GM18861 (cell line): Measurements from ENCODE around the gene TFCP2L1.

Source experiments
- ATAC-seq: cut with Tn5 transposase; IDR thresholded peaks from one replicate; pipeline ENCODE4 v1.9.1; 2021; ENCODE audit not compliant: unreplicated experiment

Gene TFCP2L1

DNA sequence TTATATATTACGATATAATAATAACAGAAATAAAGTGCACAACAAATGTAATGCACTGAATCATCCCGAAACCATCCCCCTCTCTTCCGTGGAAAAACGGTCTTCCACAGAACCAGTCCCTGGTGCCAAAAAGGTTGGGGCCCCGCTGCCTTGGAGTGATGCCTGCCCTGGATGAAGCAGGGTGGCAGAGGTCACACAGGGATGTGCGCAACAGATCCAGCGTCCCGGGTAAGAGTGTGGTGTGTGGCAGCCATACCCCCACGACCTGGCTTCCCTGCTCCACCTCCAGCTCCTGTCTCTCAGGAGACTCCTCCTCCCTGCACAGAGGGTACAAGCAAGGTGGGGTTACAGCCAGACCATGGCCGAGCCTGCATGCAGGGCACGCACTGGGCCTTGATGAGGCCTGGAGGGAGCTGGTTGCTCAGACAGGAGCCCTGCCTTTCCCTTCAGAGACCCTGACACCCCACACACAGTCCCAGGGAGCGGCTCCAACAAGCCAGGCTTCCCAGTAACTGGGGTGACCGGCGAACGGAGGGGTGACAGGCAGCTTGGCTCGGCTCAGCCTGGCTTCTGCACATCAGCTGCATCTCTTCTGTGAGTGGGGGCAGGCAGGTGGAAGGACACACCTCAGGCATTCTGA is 41.1 kb downstream of the TFCP2L1 start:
- ATAC-seq: no peak

DNA sequence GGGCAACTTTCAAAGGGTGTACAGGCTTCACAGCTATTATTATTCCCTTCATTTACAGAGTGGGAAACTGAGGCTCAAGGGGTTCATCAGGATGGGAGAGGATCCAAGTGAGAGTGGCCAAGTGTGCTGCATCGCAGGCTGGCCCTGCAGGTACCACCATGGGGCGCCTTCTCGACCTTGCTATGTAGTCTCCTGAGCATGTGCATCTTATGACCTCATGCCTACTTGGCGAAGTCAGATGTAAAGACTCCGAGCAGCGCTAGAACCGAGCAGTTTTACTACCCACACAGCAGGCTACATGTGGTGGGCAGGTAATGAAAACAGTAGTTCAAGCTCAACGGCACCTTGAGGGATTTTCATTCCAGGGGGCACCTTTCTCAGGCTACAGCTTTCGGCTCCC is 42.0 kb downstream of the TFCP2L1 start:
- no peak for ATAC-seq

- ATAC-seq: no peak
Measured at GRCh38 chr2:121242175-121242875, 42.7 kb downstream of the TFCP2L1 start.

- ATAC-seq: no peak
Measured at GRCh38 chr2:121241466-121241865, 43.5 kb downstream of the TFCP2L1 start.

DNA sequence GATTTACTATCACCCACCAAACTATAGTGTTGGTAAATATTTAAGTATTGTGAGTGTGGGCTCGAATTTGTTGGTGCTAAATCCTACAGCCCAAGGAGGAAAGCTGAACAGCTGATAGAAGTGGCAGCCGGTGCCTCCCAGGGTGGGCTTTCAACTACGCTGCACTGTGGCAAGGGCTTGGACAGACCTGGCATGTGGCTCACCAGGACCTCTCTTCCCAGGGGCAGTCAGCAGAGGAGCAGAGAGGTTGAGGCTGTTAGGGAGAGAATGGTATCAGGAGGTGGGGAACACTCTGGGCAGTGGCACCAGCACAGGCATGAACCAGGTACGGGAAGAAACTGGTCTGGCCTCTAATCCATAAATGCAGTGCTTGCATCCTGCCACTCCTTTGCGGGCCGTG is 44.6 kb downstream of the TFCP2L1 start:
- no peak for ATAC-seq

GRCh38 chr2:121239969-121240368 is 45.0 kb downstream of the TFCP2L1 start:
- ATAC-seq: no peak

- no peak for ATAC-seq
Measured at GRCh38 chr2:121239471-121239870, 45.5 kb downstream of the TFCP2L1 start.

DNA sequence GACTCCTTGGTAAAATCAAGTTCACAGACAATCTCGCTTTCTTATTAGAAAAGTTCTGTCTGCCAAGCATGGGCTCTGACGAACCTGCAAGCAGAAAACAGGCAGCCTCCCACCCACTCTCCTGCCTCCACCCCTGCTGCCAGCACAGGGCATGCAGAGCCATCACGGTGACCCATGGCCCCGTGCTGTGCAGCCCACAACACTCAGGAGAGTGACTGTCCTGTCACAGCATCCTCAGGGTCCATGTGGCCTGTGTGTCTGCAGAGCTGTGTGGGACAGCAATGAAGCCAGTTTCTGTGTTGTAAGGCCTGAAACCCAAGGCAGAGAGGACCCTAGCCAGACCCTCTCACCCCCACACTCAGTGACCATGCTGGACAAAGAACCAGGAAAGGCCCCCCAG is 46.2 kb downstream of the TFCP2L1 start:
- ATAC-seq: no peak

GRCh38 chr2:121237980-121238665 is 46.9 kb downstream of the TFCP2L1 start:
- ATAC-seq: no peak

- ATAC-seq: no peak
Measured at GRCh38 chr2:121237336-121237979, 47.5 kb downstream of the TFCP2L1 start.

DNA sequence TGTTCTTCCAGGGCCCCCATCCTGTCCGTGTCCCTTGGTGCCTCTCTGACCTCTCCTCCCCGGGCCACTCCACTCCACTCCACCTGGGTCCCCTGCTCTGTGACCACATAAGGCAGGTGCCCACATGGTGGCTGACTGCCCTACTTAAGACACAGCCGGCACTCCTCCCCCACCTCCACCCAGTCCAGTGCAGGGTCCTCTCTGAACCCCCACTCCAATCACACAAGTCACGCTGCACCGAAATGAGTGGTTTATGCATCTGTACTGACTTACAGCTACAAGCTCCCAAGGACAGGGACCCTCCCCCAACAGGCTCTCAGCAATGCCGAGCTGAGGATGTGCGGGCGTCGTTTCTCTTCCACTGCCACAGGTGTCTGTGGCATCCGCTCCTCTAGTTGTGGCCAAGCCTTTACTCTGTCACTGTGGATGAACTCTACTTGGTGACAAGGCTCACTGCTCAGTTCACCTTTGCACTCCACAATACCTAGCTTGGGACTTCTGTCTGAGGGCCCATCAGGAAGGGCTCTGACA is 48.3 kb downstream of the TFCP2L1 start:
- ATAC-seq: no peak

DNA sequence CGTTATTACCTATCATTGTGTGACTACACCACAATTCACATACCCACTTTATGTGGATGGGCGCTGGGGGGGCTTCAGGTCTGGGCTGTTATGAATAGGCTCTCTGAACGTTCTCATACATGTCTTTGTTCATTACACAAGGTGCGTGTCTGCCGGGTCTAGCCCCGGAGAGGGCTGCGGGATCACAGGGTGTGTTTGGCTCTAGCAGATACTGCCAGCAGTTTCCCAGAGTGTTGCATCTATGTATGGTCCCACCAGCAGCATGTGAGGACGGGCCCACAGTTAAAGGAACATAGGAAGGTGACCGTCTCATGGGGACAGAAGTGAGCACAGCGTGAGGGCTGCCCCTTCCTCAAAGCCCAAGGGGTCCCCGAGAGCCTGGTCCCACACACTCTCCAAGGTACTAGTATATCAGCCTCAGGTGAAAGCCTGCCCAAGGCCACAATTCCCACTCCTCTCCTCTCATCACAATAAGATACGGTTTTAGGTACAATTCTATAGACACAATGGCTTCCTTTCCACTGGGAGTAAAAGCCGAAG is 48.8 kb downstream of the TFCP2L1 start:
- ATAC-seq: no peak

DNA sequence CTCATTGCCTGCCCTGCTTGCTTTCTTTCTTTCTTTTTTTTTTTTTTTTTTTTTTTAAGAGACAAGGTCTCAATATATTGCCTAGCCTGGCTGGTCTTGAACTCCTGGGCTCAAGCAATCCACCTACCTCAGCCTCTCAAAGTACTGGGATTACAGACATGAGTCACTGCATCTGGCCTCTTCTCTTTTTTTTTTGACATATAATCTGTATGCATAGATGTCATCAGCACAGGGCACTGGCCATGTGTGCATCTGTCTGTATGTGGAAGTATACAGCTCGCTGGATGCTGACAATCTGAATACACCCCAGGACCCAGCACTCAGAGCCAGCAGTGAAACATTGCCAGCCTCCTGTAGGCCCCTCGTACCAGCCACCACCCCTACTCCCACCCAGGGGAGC is 49.5 kb downstream of the TFCP2L1 start:
- ATAC-seq: no peak

- no peak for ATAC-seq
Measured at GRCh38 chr2:121234791-121235190, 50.2 kb downstream of the TFCP2L1 start.

DNA sequence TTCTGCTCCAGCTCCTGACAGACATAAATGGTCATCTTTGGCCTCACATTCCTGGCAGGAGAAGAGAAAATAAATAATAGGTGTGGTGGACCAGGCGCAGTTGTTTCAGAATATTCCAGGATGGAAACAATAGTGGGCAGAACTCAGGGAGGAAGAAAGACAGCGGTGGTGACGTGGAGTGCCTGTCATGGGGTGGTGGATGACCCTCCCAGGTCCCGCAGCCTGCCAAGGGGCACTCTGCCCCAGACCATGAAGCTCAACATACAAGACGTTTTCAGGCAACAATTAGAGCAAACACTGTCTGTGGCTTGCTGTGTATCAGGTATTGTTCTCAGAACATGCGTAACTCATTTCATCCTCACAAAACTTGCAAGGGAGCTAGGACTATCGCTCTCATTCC is 50.9 kb downstream of the TFCP2L1 start:
- no peak for ATAC-seq

DNA sequence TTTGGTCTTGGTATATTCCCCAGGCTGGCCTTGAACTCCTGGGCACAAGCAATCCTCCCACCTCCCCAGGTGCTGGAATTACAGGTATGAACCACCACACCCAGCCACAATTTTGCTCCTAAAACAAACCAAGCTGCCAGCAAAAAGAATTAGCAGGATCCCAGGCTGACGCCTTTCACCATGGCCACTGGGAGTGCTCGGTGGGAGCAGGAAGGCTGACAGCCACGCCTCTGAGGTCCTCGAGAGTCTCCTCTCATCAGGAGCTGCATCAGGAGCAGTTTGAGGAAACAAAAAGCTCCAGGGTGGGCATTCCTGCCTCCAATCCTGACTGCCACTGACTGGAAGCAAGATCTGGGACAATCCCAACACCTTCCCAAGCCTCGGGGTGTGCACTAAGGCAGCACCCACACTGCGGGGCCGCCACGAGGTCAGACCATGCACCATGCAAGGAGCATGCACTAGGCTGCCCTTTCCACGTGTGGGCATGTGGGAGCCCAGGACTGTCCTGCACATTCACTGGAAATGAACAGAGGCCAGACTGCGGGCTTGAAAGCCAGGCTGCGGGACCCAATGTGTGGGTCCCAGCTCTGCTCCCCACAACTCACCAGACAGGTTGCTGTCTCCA is 51.4 kb downstream of the TFCP2L1 start:
- ATAC-seq: no peak

- ATAC-seq: no peak
Measured at GRCh38 chr2:121232626-121233265, 52.3 kb downstream of the TFCP2L1 start.

GRCh38 chr2:121231385-121232000 is 53.5 kb downstream of the TFCP2L1 start:
- ATAC-seq: no peak

DNA sequence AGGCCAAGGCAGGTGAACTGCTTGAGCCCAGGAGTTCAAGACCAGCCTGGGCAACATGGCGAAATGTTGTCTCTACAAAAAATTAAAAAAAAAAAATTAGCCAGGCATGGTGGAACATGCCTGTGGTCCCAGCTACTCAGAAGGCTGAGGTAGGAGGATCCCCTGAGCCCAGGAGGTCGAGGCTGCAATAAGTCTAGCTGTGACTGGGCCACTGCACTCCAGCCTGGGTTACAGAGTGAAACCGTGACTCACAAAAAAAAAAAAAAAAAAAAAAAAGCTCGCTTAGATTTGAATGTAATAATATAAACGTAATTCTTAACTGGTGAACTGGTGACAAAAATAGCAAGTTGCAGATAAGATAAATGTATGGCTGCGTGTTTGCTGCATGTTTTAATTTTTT is 56.5 kb downstream of the TFCP2L1 start:
- ATAC-seq: no peak
